ENCODE results near the gene CAV2.

- TF ChIP-seq CTCF (IDR thresholded peaks at IDR 0.05) (peak in 3 of 4 experiments; percentile 56 to 61 (median 56)), EP300 (IDR thresholded peaks at IDR 0.05) (no peak)
These were observed 25.2 kb downstream of the CAV2 start, which contains the start of gene CAV1 for GRCh38 chr7:116524609-116525297.

All from gastroesophageal sphincter (tissue), 3 donors.